Type B pancreatic cell (in vitro differentiated cells): Measurements from ENCODE around the gene DAB2IP. TPM values are rescaled to one million over a fixed set of nuclear protein-coding genes. Genes with fewer than 3 reads are reported as not detected.

Experiments
- DNase-seq: peaks from one replicate; pipeline ENCODE4 v3.0.0; 2021; ENCODE audit warnings: mixed read lengths; ENCODE audit not compliant: unreplicated experiment; ENCODE audit errors: extremely low spot score
- H3K27ac Mint-ChIP-seq: 2 replicates; pipeline ENCODE4 v1.8.0; 2021; ENCODE audit warnings: mild to moderate bottlenecking, mixed read lengths
- H3K27me3 Mint-ChIP-seq: 2 replicates; pipeline ENCODE4 v1.8.0; 2021; ENCODE audit warnings: mixed read lengths
- H3K36me3 Mint-ChIP-seq: 2 replicates; pipeline ENCODE4 v1.8.0; 2021; ENCODE audit warnings: mixed read lengths
- H3K4me1 Mint-ChIP-seq: one replicate; pipeline ENCODE4 v1.8.0; 2021; ENCODE audit warnings: mixed read lengths; ENCODE audit not compliant: unreplicated experiment
- H3K4me3 Mint-ChIP-seq: 2 replicates; pipeline ENCODE4 v1.8.0; 2021; ENCODE audit warnings: mild to moderate bottlenecking, mixed read lengths
- H3K9me3 Mint-ChIP-seq: 2 replicates; pipeline ENCODE4 v1.8.0; 2021; ENCODE audit warnings: mixed read lengths
- CTCF ChIP-seq: fragments of 200-600 bp; sonication (generic); conservative IDR thresholded peaks from 2 replicates; pipeline ENCODE4 v1.5.0; 2021; ENCODE audit warnings: antibody characterized with exemption, mild to moderate bottlenecking
- total RNA-seq: library from RNA; stranded (reverse); gene quantifications from 2 replicates; pipeline ENCODE4 v1.2.1, GENCODE V29; 2021; ENCODE audit warnings: low replicate concordance

The DAB2IP gene
- total RNA-seq, 1 donor from 2014 or later = 57.2 TPM

- Mint-ChIP-seq H3K36me3 (peaks cover 16% of the 10 kb centered on the region), H3K4me1 (peaks cover 46% of the 10 kb centered on the region), H3K27ac (no peak overlapping the region), H3K27me3 (no peaks in the 10 kb centered on the region), H3K4me3 (no peak overlapping the region), H3K9me3 (no peaks in the 10 kb centered on the region)
- DNase-seq = no peak
- TF ChIP-seq CTCF = no peak
Measured at GRCh38 chr9:121658166-121658565, 6.7 kb downstream of the DAB2IP start.

GRCh38 chr9:121658591-121658990 lies 7.2 kb downstream of the DAB2IP start:
- H3K27me3 Mint-ChIP-seq = no peaks in the 10 kb centered on the region
- H3K4me1 Mint-ChIP-seq = peaks cover 45% of the 10 kb centered on the region
- TF ChIP-seq CTCF = no peak
- H3K36me3 Mint-ChIP-seq = peaks cover 19% of the 10 kb centered on the region
- no peak overlapping the region for H3K27ac Mint-ChIP-seq
- H3K9me3 Mint-ChIP-seq = no peaks in the 10 kb centered on the region
- no peak for DNase-seq
- no peak overlapping the region for H3K4me3 Mint-ChIP-seq

GRCh38 chr9:121660367-121660766 lies 8.9 kb downstream of the DAB2IP start:
- peaks cover 42% of the 10 kb centered on the region for H3K4me1 Mint-ChIP-seq
- no peak for TF ChIP-seq CTCF
- no peak for DNase-seq
- no peak overlapping the region for H3K4me3 Mint-ChIP-seq
- peak overlapping the region; percentile 46 for H3K27ac Mint-ChIP-seq
- no peaks in the 10 kb centered on the region for H3K27me3 Mint-ChIP-seq
- H3K36me3 Mint-ChIP-seq = peaks cover 30% of the 10 kb centered on the region
- no peaks in the 10 kb centered on the region for H3K9me3 Mint-ChIP-seq

GRCh38 chr9:121660876-121661275 lies 9.4 kb downstream of the DAB2IP start:
- H3K27ac Mint-ChIP-seq = no peak overlapping the region
- H3K4me3 Mint-ChIP-seq = no peak overlapping the region
- no peak for TF ChIP-seq CTCF
- no peaks in the 10 kb centered on the region for H3K9me3 Mint-ChIP-seq
- H3K36me3 Mint-ChIP-seq = peaks cover 32% of the 10 kb centered on the region
- no peak for DNase-seq
- no peaks in the 10 kb centered on the region for H3K27me3 Mint-ChIP-seq
- peaks cover 44% of the 10 kb centered on the region for H3K4me1 Mint-ChIP-seq

GRCh38 chr9:121661328-121661727 lies 9.9 kb downstream of the DAB2IP start:
- Mint-ChIP-seq H3K4me3 (no peak overlapping the region), H3K4me1 (peaks cover 48% of the 10 kb centered on the region), H3K27ac (no peak overlapping the region), H3K36me3 (peaks cover 35% of the 10 kb centered on the region), H3K9me3 (no peaks in the 10 kb centered on the region), H3K27me3 (no peaks in the 10 kb centered on the region)
- TF ChIP-seq CTCF = no peak
- no peak for DNase-seq

GRCh38 chr9:121662359-121662758 lies 10.9 kb downstream of the DAB2IP start:
- H3K36me3 Mint-ChIP-seq = peaks cover 33% of the 10 kb centered on the region
- no peaks in the 10 kb centered on the region for H3K27me3 Mint-ChIP-seq
- no peak overlapping the region for H3K4me3 Mint-ChIP-seq
- no peak for DNase-seq
- H3K4me1 Mint-ChIP-seq = peaks cover 46% of the 10 kb centered on the region
- no peaks in the 10 kb centered on the region for H3K9me3 Mint-ChIP-seq
- TF ChIP-seq CTCF = no peak
- peak overlapping the region; percentile 1 for H3K27ac Mint-ChIP-seq
